HepG2 (cell line): ENCODE results near the gene BCL2L11. TPM values are rescaled to one million over a fixed set of nuclear protein-coding genes. Genes with fewer than 3 reads are reported as not detected.

Experiments
- ATAC-seq: fragments of 200-7000 bp; cut with Tn5 transposase; 3 replicates; pipeline ENCODE4 v1.9.1; 2020; ENCODE audit warnings: mild to moderate bottlenecking, moderate library complexity
- BruUV-seq: library from RNA; stranded (reverse); fragments of 400-500 nt; replicated peaks from 2 replicates; lab custom pipeline; 2021; lab: Mats Ljungman, UMichigan
- CTCF ChIA-PET: fragments of 300-600 bp; formaldehyde crosslinking; extraction: SDS; loops from one replicate; lab custom pipeline; 2021; ENCODE audit warnings: low total read pairs, inconsistent platforms, low intra/inter-chr PET ratio; lab: Yijun Ruan, JAX
- POLR2A ChIA-PET: fragments of 350-600 bp; sonication (Branson Sonifier 250); formaldehyde crosslinking; loops from one replicate; lab custom pipeline; 2020; ENCODE audit warnings: antibody characterized with exemption, inconsistent platforms; lab: Yijun Ruan, JAX
- DNase-seq: peaks from one replicate; pipeline ENCODE4 v3.0.0-alpha.2; 2015; ENCODE audit warnings: low spot score
- FAIRE-seq: peaks from 3 replicates; lab custom pipeline; 2011; peaks lifted over from hg19 to GRCh38; lab: Jason Lieb, UNC
- H2AFZ ChIP-seq: one replicate; pipeline ENCODE4 v1.6.1; 2011; ENCODE audit warnings: low read length, inconsistent platforms
- H3K27ac ChIP-seq: fragments of 300-600 bp; 3 replicates; pipeline ENCODE4 v1.8.0; 2011; ENCODE audit warnings: mixed run types, mild to moderate bottlenecking, mixed read lengths, low read length, inconsistent platforms; ENCODE audit not compliant: insufficient read depth; ENCODE audit errors: extremely low read length
- H3K27me3 ChIP-seq, 2 experiments: fragments of 200-600 bp in 1 of 2; 2 replicates in 1 of 2; 3 replicates in 1 of 2; pipeline versions ENCODE4 v1.6.0 to v1.8.0; 2011; ENCODE audit warnings: low read length in 2 of 2, mild to moderate bottlenecking in 2 of 2, moderate library complexity in 2 of 2, inconsistent platforms in 1 of 2; ENCODE audit not compliant: insufficient read depth in 2 of 2, control insufficient read depth in 1 of 2
- H3K36me3 ChIP-seq, 2 experiments: fragments of 200-600 bp in 1 of 2; replicated peaks in 1 of 2; 2 replicates in 1 of 2; 3 replicates in 1 of 2; pipeline versions ENCODE4 v1.5.1 to v1.8.0; 2011; ENCODE audit warnings: low read length in 2 of 2, inconsistent platforms in 1 of 2; ENCODE audit not compliant: insufficient read depth in 2 of 2, control insufficient read depth in 1 of 2
- H3K4me1 ChIP-seq: 2 replicates; pipeline ENCODE4 v1.5.1; 2012; ENCODE audit warnings: low read length, inconsistent platforms; ENCODE audit not compliant: insufficient read depth
- H3K4me2 ChIP-seq: 2 replicates; pipeline ENCODE4 v1.6.0; 2011; ENCODE audit warnings: low read depth, low read length, inconsistent platforms
- H3K4me3 ChIP-seq, 3 experiments: fragments of 200-600 bp in 1 of 3; sonication (generic), shearing (Covaris generic) in 1 of 3; replicated peaks in 1 of 3; 2 replicates each; pipeline ENCODE4 v1.5.1; 2011 to 2016; ENCODE audit warnings: low read length in 3 of 3, inconsistent platforms in 2 of 3, low read depth in 2 of 3, mild to moderate bottlenecking in 2 of 3, control low read depth in 1 of 3, mixed read lengths in 1 of 3; ENCODE audit not compliant: insufficient read depth in 1 of 3
- H3K79me2 ChIP-seq: one replicate; pipeline ENCODE4 v1.6.1; 2011; ENCODE audit warnings: low read length, inconsistent platforms; ENCODE audit not compliant: insufficient read depth
- H3K9ac ChIP-seq: 2 replicates; pipeline ENCODE4 v1.6.0; 2011; ENCODE audit warnings: mild to moderate bottlenecking, low read depth, low read length, inconsistent platforms; ENCODE audit not compliant: insufficient read depth
- H3K9me3 ChIP-seq: 2 replicates; pipeline ENCODE4 v1.5.1; 2012; ENCODE audit warnings: mild to moderate bottlenecking, low read length
- H4K20me1 ChIP-seq: 2 replicates; pipeline ENCODE4 v1.6.0; 2011; ENCODE audit warnings: inconsistent platforms, mild to moderate bottlenecking, low read length, moderate library complexity; ENCODE audit not compliant: insufficient read depth
- AHDC1 ChIP-seq: sonication (generic); formaldehyde crosslinking; IDR thresholded peaks from 2 replicates; pipeline ENCODE4 v1.5.1; 2020; ENCODE audit warnings: mild to moderate bottlenecking, missing genetic modification reagents, borderline replicate concordance
- FOXK1 ChIP-seq: sonication (generic); formaldehyde crosslinking; IDR thresholded peaks from 2 replicates; pipeline ENCODE4 v1.4.0; 2020; ENCODE audit warnings: low read depth, missing genetic modification reagents, borderline replicate concordance
- GLI4 ChIP-seq: sonication (generic); formaldehyde crosslinking; IDR thresholded peaks from 2 replicates; pipeline ENCODE4 v1.5.1; 2020; ENCODE audit warnings: missing genetic modification reagents, mild to moderate bottlenecking, moderate library complexity, borderline replicate concordance
- IKZF4 ChIP-seq: sonication (generic); formaldehyde crosslinking; IDR thresholded peaks from 2 replicates; pipeline ENCODE4 v1.5.1; 2020; ENCODE audit warnings: borderline replicate concordance, mild to moderate bottlenecking, low read depth, missing genetic modification reagents; ENCODE audit errors: not compliant biosample characterization
- ISX ChIP-seq: sonication (generic); formaldehyde crosslinking; conservative IDR thresholded peaks from 2 replicates; pipeline ENCODE4 v1.5.0; 2020; ENCODE audit warnings: missing genetic modification reagents
- JARID2 ChIP-seq: sonication (generic); formaldehyde crosslinking; IDR thresholded peaks from 2 replicates; pipeline ENCODE4 v1.8.1; 2023; ENCODE audit warnings: missing genetic modification reagents, inconsistent platforms; ENCODE audit not compliant: insufficient replicate concordance
- MIER3 ChIP-seq: IDR thresholded peaks from 2 replicates; pipeline ENCODE4 v1.6.1; 2016; ENCODE audit warnings: missing compliant biosample characterization, borderline replicate concordance
- NFRKB ChIP-seq: fragments of 450-650 bp; IDR thresholded peaks from 2 replicates; pipeline ENCODE4 v1.6.1; 2017
- ONECUT2 ChIP-seq: sonication (generic); formaldehyde crosslinking; IDR thresholded peaks from 2 replicates; pipeline ENCODE4 v1.4.0; 2020; ENCODE audit warnings: missing genetic modification reagents
- PHF21A ChIP-seq: sonication (generic); formaldehyde crosslinking; IDR thresholded peaks from 2 replicates; pipeline ENCODE4 v1.5.0; 2020; ENCODE audit warnings: mild to moderate bottlenecking, missing genetic modification reagents
- SP140L ChIP-seq: sonication (generic); formaldehyde crosslinking; IDR thresholded peaks from 2 replicates; pipeline ENCODE4 v1.4.0; 2020; ENCODE audit warnings: missing genetic modification reagents, borderline replicate concordance
- SRSF1 ChIP-seq: fragments of 200-400 bp; formaldehyde crosslinking; optimal IDR thresholded peaks from 2 replicates; pipeline ENCODE3; 2017; ENCODE audit warnings: mild to moderate bottlenecking, low read depth, low read length, moderate library complexity
- ZFP82 ChIP-seq: sonication (generic); formaldehyde crosslinking; IDR thresholded peaks from 2 replicates; pipeline ENCODE4 v1.5.1; 2020; ENCODE audit warnings: mild to moderate bottlenecking, missing genetic modification reagents, borderline replicate concordance
- ZNF431 ChIP-seq: sonication (generic); formaldehyde crosslinking; IDR thresholded peaks from 2 replicates; pipeline ENCODE4 v1.9.0; 2022; ENCODE audit warnings: missing genetic modification reagents, low read depth, mild to moderate bottlenecking, borderline replicate concordance
- ZNF597 ChIP-seq: sonication (generic); formaldehyde crosslinking; IDR thresholded peaks from 2 replicates; pipeline ENCODE4 v1.5.0; 2020; ENCODE audit warnings: missing genetic modification reagents
- ZNF879 ChIP-seq: sonication (generic); formaldehyde crosslinking; IDR thresholded peaks from 2 replicates; pipeline ENCODE4 v1.8.1; 2023; ENCODE audit warnings: missing genetic modification reagents
- ZSCAN22 ChIP-seq: sonication (generic); formaldehyde crosslinking; IDR thresholded peaks from 2 replicates; pipeline ENCODE4 v1.4.0; 2020; ENCODE audit warnings: mild to moderate bottlenecking, missing genetic modification reagents
- WGBS: methylation state at CpG from one replicate; pipeline ENCODE4 v1.1.6; 2017; ENCODE audit warnings: low lambda C conversion rate; 5-methylcytosine and 5-hydroxymethylcytosine counted together
- in situ Hi-C: cut with HindIII; loops from 2 replicates; pipeline ENCODE4 v1.10.0; 2017; ENCODE audit warnings: low pct_unique_long_range_greater_than_20kb; ENCODE audit not compliant: extremely low pct_ligation_motif_present
- intact Hi-C: fragments of 100-400 bp; cut with micrococcal nuclease; formaldehyde crosslinking; loops from one replicate; pipeline ENCODE4 v1.10.0; 2022; ENCODE audit not compliant: unreplicated experiment
- polyA plus RNA-seq, 8 experiments: library from polyadenylated mRNA; depleted of rRNA in 3 of 8; stranded (reverse) in 7 of 8; unstranded in 1 of 8; fragments of >200 nt; fragmentation: Illumina TruSeq in 4 of 8; extraction: Trizol in 4 of 8; gene quantifications; 2 replicates each; pipeline versions ENCODE4 v1.2.1 to v1.2.3, GENCODE V29; 2011 to 2016; ENCODE audit warnings: low read depth in 4 of 8, missing spikeins in 1 of 8, mixed read lengths in 1 of 8; ENCODE audit not compliant: insufficient read depth in 1 of 8
- total RNA-seq, 5 experiments: library from RNA; depleted of rRNA; stranded (reverse); fragments of >200 nt; fragmentation: Illumina TruSeq; extraction: Trizol; gene quantifications; 2 replicates each; pipeline ENCODE4 v1.2.3, GENCODE V29; 2016; ENCODE audit warnings: low read depth in 1 of 5

Gene BCL2L11
- total and polyA plus RNA-seq, 2 of the 13 experiments (the other 11 are each of a cell fraction or from before 2014, with no cell fraction given) = 6.1 to 9.7 TPM

GRCh38 chr2:111119822-111120252 lies 877 bp upstream of the BCL2L11 start:
- 65% methylated on average over 27 of the region's 27 CpGs for WGBS
- no peaks in the 10 kb centered on the region for H3K9me3 ChIP-seq
- BruUV-seq = no TSS peak
- ATAC-seq = no peak
- H2AFZ ChIP-seq = no peak overlapping the region
- H3K4me1 ChIP-seq = peaks cover 37% of the 10 kb centered on the region
- H3K79me2 ChIP-seq = peaks cover 34% of the 10 kb centered on the region
- H3K36me3 ChIP-seq = peaks cover 4 to 11% of the 10 kb centered on the region in 2 experiments; a peak in 3 of 5 replicates
- H3K4me3 ChIP-seq = peak overlapping the region; percentile 64 to 86 (median 70)
- peak overlapping the region; percentile 82 for H3K27ac ChIP-seq
- no peak for DNase-seq
- CTCF ChIA-PET = no interaction called here
- peak overlapping the region; percentile 80 for H3K4me2 ChIP-seq
- H4K20me1 ChIP-seq = 0 out of 2 replicates have a peak, but pooled peaks cover 4% of the 10 kb centered on the region
- intact Hi-C loops (loop anchor here (2.0 to 10.0 kb wide), 3 partner anchors 35 to 575 kb away; no protein-coding TSS in a partner anchor), in situ Hi-C loops (loop anchor here (5.0 kb wide), 1 partner anchor 582 kb away; no protein-coding TSS in a partner anchor)
- POLR2A ChIA-PET = interaction anchor here (0.6 to 2.2 kb wide), 15 partner anchors 13 to 587 kb away, joined by 3 to 17 read pairs (median 5); no protein-coding TSS in a partner anchor
- FAIRE-seq = no peak
- peak overlapping the region; percentile 73 for H3K9ac ChIP-seq
- peaks cover 0 to 3% of the 10 kb centered on the region in 2 experiments; a peak in 1 of 5 replicates for H3K27me3 ChIP-seq
- TF ChIP-seq SRSF1 = peak; percentile 80
- TF ChIP-seq ZNF431 (CRISPR knock-in tag) = no peak
- no peak for TF ChIP-seq MIER3 (CRISPR knock-in tag)
- TF ChIP-seq GLI4 = no peak
- TF ChIP-seq ZNF597 (CRISPR knock-in tag) = no peak
- TF ChIP-seq AHDC1 = no peak
- no peak for TF ChIP-seq FOXK1 (CRISPR knock-in tag)
- no peak for TF ChIP-seq NFRKB
- no peak for TF ChIP-seq JARID2 (CRISPR knock-in tag)
- TF ChIP-seq ZFP82 = peak; percentile 6; the same call in 1 of the 2 replicates
- TF ChIP-seq PHF21A (CRISPR knock-in tag) = no peak
- TF ChIP-seq ZNF879 (CRISPR knock-in tag) = no peak
- no peak for TF ChIP-seq SP140L (CRISPR knock-in tag)
- no peak for TF ChIP-seq ZSCAN22 (CRISPR knock-in tag)
- TF ChIP-seq ISX (CRISPR knock-in tag) = 0 out of 2 replicates have a peak, but pooled peaks have one; percentile 0
- TF ChIP-seq IKZF4 (CRISPR knock-in tag) = no peak
- TF ChIP-seq ONECUT2 (CRISPR knock-in tag) = no peak
